Activated CD4-positive, alpha-beta T cell treated with anti-CD3 and anti-CD28 coated beads, Interleukin-2, Interleukin-6, amounts not matched to agents 100 ng/mL and 50 ng/mL, durations not matched to agents 16 hours and 8 hours (primary cell): ENCODE measurements around the gene RASSF5.
A peak's percentile ranks its signal among the peaks of the same experiment; 100 is the strongest.
"Not testable (repeated sequence)": the region's sequence is repeated elsewhere in the genome, so short reads cannot be mapped to it uniquely, and the experiment has no call there.

Source experiments
- DNase-seq: peaks from one replicate; pipeline ENCODE4 v3.0.0-alpha.2; 2020

RASSF5 gene

DNA sequence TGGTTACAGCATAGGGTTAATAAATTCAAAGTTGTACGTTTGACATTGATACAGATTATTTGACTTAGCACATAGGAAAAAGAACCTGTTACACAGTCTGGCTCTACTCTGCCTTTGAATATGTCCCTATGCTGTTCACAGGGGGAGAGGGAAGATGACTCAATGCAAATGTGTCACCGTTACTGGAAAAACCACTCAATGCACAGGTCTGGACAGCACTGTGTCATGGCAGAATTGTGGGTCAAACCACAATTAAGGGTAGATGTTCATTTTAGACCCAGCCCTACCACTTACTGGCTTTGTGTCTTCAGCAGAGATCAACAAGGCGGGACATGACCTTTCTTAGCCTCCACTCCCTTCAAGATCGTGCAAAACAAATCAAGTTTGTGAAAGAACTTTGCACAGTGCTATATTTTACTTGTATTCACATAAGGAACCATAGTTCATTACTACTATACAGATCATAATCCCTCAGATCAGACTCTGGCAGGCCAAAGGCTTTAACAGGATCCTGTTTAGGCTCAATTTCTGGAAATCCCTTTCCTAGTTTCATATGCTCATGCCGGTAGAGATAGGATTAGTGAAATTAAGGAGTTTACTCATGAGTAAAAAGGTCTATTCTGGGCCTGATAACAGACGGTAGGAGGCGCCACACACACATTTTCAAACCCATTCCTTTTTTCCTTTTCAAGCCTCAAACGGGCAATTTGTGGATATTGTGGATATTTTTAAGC lies 82.9 kb downstream of the RASSF5 start:
- DNase-seq = peak; percentile 94

DNA sequence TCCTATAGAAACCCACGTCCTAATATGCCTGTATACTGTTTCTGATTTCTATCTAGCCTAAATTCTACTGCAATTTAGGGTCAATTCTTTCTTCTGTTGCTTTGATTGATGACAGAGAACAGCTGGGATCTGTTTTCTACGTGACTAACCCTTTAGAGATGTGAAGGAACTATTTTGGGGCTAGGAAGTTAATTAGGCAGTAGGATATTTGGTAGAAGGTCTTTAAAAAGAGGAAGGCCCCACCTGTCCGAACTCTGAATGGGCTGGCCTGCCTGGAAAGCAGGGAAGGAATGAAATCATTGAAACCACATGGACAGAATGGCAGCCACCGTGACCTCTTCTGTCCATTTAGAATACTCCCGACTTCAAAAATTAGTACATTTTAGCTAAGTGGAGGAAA lies 83.9 kb downstream of the RASSF5 start:
- no peak for DNase-seq

DNA sequence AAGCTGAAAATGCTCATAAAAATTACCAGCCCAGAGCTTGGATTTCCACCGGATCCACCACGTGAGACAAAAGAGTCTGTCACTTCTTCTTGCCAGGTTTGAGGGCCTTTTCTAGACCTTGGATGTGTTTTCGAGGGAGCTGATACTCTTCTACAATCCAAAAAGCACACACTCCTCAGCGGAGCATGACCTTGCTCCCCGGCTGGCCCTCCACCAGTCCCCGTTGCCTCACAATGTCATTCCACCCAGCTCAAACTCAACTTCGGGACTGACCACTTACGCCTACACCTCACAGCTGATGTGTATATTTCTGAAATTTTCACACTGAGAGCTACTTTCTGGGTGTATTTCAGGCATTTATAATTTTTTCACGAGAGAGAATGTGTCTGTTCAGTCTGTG lies 84.4 kb downstream of the RASSF5 start:
- DNase-seq = no peak

DNA sequence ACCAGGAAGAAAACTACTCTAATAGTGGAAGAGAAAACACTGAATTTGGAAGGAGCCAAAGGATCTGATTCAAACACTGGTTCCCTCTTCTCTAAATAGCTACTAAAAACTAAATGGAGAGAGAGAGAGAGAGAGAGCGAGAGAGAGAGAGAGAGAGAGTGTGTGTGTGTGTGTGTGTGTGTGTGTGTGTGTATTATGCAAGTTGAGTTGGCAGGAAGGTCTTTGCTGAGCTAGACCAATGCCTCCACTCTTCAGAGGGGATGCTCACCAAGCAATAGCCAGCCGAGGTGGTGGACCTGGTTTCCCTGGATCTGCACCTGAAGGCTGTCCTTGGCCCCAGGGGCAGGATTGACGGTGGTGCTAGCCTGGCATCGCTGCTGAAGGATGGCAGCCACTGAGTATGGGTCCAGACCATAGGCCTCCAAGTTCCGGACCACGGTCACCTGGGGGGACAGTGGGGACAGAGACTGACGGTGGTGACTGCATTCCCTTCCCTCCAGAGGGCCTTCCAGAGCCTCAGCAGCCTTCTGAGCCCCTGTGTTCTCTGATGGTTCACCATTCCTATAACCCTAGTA lies 86.1 kb downstream of the RASSF5 start:
- DNase-seq = no peak

DNA sequence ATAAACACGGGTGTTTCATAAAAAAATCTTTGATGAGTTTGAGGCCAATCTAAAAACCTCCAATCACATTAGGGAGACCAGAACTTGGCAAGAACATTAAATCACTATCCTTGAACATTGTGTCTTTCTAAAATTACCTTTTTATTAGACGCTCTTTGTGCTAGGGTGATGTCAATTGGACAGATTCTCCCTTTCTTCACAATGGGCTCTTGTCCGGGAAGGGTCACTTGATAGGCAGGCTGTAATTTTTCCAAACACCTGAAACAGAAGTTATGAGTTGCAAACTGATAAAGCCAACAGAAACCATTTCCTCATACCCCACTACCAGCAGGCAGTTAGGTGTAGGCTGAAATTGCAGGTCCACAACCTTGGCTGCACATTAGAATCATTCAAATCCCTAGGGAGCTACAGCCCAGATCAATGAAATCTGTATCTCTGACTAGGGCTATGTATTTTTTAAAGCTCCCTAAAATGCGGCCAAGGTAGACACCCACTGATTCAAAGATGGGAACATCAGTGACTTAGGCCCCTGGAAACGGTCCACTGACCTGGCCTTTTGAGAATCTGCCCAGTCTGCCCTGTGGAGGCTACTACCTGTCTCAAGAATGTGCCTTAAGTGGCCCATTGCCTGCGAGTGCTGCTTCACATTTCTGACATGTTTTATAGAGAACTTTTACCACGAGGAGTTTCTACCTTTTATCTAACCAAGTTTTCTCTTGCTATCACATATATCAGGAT lies 88.4 kb downstream of the RASSF5 start:
- no peak for DNase-seq

DNA sequence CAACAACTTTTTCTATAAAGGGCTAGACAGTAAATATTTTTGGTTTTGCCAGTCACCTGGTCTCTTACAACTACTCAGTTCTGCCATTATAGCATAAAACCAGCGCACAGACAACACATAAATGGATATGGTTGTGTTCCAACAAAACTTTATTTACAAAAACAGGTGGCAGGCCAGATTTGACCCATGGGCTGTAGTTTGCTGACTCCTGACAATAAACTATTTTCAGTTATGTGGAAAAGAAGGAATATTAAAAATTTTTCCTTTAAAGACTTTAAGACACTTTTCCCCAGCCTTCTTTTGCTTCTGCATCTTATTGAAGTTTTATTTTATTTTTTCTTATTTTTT lies 89.0 kb downstream of the RASSF5 start:
- DNase-seq = no peak

DNA sequence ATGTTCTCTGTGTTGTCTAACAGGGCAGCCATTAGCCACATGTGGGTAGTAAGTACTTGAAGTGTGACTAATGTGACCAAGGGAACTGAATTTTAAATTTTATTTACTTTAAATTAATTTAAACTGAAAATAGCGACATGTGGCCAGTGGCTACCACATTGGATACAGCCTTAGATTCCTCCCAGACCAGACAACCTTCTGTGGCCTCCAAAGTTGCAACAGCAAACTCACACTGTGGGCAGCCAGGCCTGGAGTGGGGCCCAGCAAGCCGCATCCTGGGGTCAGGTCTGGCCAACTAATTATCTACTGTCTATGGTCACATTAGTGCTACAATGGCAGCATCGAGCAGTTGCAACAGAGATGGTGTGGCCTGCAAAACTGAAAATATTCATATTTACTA lies 93.2 kb downstream of the RASSF5 start:
- DNase-seq = no peak

DNA sequence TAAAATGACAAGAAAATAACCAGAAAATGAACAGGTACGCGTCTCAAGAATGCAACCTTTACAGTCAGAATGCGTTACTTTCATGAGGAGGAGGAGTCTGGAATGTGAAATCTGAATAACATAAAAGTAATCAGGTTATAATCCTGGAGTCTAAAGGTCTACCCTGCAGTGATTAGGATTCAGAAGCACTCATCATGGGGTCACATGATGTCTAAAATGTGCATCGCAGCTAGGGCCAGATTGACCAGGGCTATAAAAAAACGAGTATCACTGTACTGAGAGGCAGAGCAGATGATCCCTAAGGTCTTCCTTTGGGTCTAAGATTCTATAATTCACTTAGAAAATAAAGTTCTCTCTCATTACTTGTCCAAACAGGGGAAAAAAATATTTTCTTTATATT lies 97.5 kb downstream of the RASSF5 start:
- no peak for DNase-seq

DNA sequence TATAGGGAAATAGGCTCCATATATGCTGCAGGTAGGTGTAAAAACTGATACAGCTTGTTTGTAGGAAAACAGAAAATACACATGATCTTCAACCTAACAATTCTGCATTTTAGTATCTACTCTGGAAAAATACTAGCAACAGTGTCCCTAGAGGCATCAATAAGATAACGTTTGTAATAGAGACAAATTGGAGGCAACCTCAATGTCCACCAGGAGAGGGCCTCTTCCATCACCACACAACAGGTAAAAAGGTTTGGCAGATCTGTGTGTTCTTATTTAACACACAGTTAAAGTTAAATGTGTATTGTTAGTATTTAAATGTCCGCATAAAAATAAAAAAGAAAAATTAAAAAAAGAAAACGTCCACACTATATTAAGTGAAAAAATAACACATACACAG lies 99.5 kb downstream of the RASSF5 start:
- peak; percentile 39 for DNase-seq

DNA sequence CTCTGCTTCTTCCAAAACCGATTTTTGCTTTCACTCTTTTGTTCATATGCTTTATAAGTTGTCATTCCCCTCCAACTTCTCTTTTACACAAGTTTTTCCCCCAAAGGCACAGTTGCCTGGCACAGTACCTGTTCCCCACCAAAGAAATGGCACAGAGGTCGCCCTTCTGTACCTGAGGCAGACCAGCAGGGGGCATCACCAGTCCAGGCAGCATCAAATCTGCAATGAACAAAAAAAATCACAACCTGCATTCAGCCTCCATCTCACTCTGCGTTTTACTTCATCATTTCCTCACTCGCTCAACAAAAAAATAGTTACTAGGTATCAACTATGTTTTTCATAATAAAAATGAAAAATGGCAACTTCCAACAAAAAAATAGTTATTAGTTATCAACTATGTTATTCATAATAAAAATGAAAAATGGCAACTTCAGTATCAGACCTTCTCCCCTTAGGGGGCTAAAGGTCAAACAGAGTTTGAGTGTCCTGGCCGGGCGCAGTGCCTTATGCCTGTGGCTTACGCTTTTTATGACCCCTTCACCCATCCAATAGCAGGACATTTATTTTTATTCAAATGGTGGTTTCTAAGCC lies 100.9 kb downstream of the RASSF5 start:
- peak; percentile 75 for DNase-seq

DNA sequence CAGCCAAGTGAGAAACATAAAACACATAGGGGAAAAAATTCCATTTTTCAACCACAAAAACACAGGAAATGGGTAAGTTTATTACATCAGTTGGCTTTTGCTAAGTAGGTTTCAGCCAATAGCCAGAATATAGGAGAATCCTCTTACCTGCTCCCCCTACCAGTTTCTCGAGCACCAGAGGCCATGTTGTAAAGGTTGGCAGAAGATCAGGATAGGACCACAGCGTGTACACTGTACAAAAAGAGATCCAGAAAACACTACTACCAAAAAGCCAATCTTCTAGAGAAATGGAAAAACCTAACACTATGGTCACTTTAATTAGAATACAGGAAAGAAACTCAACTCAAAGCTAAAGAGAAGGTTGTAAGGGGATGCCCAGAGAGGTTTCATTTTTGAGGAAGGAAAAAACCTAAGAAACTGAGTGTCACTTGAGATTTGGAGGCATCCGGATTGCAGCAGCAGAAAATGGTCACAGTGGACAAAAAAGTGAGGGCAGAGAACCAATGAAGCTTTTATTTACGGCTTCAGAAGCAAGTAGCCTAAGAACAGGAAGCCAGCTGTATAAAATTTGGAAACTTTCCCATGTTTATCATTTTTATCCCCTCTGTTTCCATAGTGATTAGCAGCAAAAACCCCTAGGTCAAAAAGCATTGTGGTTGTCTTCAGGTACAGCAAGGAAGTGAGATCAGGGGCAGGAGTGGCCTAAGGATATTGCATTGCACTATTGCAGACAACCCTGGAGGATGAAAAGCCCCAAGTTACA lies 102.1 kb downstream of the RASSF5 start:
- DNase-seq = peak; percentile 59

DNA sequence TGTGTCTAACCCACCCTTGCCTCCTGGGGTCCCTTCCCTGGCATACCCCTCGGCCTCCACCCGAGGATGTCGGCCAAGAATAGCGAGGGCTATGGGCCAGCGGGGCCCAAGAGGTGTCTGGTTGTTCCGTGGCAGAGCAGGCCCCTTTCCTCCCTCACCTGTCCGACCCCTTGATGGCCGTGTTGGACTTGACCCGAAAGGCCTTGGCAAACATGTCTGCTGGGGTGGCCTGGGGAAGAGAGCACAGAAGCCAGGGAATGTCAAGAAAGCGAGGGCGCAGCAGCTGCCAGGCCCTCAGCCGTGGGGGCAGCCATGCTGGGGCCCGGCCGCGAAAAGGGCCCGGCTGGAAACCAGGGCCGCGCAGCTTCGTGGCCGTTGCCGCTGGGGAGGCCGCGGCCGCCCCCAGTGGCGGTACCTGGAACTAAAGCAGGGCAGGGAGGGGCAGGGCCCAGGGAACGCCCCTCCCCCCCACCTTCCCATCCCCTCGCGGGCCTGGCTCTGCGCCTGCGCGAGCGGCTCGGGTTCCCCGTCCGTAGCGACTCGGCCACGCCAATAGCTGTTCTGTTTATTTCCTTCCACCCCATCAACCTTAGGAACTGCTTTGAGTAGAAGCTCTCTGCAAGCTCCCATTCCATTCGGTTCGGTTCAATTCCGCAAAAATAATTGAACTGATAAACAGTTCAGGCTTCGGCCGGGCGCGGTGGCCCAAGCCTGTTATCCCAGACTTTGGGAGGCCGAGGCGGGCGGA lies 105.0 kb downstream of the RASSF5 start, which contains the start of gene EIF2D:
Gene EIF2D (minus strand): TSS at position 337 of the 748 bp plus-strand sequence. CDS start 123 bp downstream, at position 214.
- peak; percentile 98 for DNase-seq

DNA sequence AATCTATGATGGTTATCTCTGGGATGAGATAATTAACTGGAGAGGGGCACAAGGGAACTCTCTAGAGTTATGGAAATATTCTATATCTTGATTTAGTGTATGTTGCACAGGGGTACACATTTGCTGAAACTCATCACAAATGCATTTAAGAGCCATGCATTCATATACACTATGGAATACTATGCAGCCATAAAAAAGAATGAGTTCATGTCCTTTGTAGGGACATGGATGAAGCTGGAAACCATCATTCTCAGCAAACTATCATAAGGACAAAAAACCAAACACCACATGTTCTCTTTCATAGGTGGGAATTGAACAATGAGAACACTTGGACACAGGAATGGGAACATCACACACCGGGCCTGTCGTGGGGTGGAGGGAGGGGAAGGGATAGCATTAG lies 119.1 kb downstream of the RASSF5 start:
- not testable (repeated sequence) for DNase-seq

DNA sequence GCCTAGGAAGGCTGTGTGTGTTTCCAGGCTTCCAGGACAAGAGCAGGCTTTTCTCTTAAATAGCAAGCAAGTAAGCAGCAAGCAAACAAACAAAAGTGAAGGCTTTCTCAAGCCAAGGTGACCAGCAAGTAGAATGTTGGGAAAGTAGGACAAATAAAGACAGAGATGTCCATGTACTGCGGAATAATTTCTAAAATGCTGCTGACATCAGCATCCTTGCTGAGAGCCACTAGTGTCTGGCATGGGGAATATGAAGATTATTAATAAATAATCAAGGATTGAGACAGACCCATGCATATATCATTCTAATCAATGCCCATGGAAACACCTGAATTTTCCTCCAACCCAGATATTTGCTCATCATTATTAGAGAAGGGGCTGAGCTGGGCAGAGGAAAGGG lies 121.6 kb downstream of the RASSF5 start:
- DNase-seq = no peak

DNA sequence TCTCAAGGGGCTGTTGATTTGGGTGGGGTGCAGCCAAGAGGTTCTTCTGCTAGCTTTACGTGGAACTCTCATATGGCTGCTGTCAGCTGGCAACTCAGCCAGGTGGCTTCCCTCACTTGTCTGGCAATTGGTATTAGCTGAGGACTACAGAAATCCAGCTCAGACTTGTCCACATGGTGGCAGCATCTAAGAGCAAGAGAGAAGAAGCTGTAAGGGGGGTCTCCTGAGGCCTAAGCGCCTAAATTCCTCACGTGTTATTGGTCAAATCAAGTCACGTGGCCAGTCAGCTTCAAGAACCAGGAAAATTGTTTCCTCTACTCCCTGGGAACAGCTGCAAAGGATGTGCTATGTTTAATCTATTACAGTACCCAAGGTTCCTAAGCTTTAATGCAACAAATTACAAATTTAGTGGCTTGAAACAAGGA lies 123.8 kb downstream of the RASSF5 start:
- peak; percentile 49 for DNase-seq

DNA sequence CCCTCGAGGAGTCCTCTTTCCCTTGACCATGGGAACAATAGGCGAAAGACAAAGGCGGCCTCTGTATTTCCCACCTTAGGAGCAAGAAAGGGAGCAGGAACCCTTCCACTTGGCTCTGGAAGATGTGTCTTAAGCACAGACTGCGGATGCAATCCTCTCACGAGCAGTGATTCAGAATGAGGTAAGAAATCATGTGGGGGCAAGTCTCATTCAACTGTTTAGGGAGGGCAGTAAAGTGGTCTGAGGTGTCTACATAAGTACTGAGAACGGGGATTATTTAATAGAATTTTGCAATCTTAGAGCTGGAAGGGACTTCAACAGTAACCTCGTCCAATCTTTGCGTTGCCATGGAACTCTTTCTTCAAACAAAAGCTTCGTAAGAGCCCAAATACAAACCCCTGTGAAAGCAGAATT lies 126.4 kb downstream of the RASSF5 start:
- DNase-seq = no peak

DNA sequence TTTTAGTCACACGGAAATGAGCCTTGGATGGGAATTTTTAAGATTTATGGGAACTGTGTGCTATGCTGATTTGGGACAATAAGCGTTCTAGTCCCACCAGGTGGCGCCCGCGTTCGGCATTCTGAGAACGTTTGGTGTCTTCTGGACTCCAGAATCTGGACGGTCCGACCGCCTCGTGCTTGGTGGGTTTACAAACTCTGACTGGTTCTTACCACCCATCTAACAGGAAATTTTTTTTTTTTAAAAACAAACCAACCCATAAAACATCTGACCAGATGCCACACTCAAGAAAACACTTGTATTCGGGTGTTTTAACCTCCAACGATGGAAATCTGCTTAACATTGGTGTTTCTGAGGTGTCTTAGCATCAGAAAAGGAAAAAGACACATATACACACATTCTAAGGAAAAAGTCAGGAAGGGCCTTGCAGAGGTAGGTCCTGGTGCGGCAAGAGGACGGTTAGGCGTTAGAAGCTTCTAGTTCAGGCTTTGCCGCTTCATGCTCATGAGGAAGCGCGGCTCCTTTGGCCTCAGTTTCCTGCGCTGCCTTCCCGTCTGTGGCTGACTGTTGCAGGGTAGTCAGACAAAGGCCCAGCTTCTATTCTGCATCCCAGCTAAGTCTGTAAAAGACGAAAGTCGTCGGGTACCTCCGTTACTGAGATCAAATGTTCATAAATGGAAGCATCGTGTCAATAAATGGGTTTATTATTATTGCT lies 127.2 kb downstream of the RASSF5 start:
- DNase-seq = peak; percentile 86

DNA sequence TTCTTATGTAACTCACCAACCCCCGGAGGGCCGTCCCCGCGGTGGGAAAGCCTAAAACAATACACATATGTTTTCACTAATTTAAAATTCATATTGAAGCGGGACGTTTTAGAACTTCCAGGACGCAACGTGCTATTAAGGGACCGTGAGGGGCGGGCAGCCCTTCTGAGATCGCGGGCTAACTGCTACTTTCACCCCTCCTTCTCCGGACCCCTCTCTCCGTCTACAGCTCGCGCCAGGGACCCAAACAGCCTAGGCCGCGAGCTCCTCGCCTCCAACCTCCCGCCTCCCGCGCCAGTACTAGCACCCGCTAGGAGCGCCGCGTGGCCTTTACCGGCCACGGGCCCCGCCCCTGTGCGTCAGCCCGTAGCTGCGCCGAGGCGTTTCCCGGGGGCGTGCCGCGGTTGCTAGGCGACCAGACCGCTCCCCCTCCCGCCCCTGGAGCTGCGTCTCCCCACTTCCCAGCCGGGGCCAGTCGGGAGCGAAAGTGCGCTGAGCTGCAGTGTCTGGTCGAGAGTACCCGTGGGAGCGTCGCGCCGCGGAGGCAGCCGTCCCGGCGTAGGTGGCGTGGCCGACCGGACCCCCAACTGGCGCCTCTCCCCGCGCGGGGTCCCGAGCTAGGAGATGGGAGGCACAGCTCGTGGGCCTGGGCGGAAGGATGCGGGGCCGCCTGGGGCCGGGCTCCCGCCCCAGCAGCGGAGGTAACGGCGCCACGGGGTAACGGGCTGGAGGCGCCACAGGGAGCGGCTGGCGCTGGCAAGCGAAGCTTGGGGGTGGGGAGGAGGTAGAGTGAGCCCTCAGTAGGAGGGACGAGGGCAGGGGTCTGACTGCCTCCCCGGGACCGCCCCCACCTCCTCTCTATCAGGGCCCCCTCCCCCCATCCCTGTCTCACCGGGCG lies 128.0 kb downstream of the RASSF5 start, which contains the start of gene DYRK3:
Gene DYRK3 (plus strand): TSS at position 457 of the 898 bp plus-strand sequence. CDS start 168 bp downstream, at position 625.
- DNase-seq = peak; percentile 96

DNA sequence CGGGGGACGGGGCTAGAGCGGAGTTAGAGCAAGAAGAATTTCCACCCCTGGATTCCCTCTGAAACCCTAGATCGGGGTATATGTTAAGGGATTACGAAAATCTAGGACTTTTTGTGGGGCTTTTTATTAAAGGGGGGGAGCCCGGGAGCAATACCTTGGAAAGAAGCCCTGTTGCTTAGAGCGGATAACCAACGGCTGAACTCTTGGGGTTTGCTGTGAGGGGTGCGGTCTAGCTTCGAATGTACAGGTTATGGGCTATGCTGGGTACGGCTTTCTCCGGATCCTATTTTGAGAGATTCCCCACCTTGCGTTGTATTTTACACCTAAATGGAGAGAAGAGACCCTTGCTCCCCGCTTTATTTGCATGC lies 128.6 kb downstream of the RASSF5 start:
- peak; percentile 15 for DNase-seq

DNA sequence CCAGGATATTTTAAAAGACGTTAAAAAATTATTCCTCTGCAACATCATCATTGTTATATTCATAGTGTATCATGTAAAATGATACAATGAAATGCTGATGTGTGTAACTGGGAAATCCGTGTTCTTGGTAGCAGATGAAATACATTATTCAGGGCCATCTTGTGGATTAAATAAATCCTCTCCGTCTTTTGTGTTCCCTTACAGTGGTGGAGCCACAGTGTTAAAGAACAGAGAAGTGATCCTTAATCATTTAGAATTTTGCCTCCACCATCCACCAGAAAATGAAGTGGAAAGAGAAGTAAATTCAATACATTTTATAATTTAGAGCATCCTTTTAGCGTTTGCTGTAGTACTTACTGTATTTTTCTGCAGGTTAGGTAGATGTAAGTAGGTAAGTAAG lies 129.3 kb downstream of the RASSF5 start:
- DNase-seq = no peak
